Kidney (tissue), 14 donors: Measurements from ENCODE around the gene SLC7A8. TPM values are rescaled to one million over a fixed set of nuclear protein-coding genes. Genes with fewer than 3 reads are reported as not detected.

Experiments
- DNase-seq, 5 donors: peaks; one replicate each; pipeline ENCODE4 v3.0.0-alpha.2; 2013 to 2020
- FAIRE-seq: peaks from 2 replicates; lab custom pipeline; 2012; peaks lifted over from hg19 to GRCh38; lab: Jason Lieb, UNC
- H3K27ac ChIP-seq, 2 donors: one replicate each; pipeline ENCODE4 v1.7.0; 2013; ENCODE audit warnings: low read depth in 2 of 2, low read length in 2 of 2, inconsistent platforms in 1 of 2
- H3K27me3 ChIP-seq: one replicate; pipeline ENCODE4 v1.7.1; 2013; ENCODE audit warnings: low read length, inconsistent platforms; ENCODE audit not compliant: control insufficient read depth, insufficient read depth
- H3K36me3 ChIP-seq, 3 donors: one replicate each; pipeline versions ENCODE4 v1.7.0 to v1.7.1; 2013; ENCODE audit warnings: low read length in 3 of 3, control low read depth in 1 of 3, inconsistent platforms in 1 of 3; ENCODE audit not compliant: insufficient read depth in 3 of 3, control insufficient read depth in 2 of 3
- H3K4me1 ChIP-seq, 3 donors: one replicate each; pipeline versions ENCODE4 v1.7.0 to v1.7.1; 2013; ENCODE audit warnings: low read length in 3 of 3, inconsistent platforms in 1 of 3, low read depth in 1 of 3; ENCODE audit not compliant: control insufficient read depth in 2 of 3, insufficient read depth in 2 of 3
- H3K4me3 ChIP-seq, 3 donors: one replicate each; pipeline versions ENCODE4 v1.7.0 to v1.8.1; 2013; ENCODE audit warnings: low read length in 3 of 3, control low read depth in 1 of 3, inconsistent platforms in 1 of 3
- H3K9ac ChIP-seq, 3 donors: one replicate each; pipeline versions ENCODE4 v1.7.0 to v1.7.1; 2013; ENCODE audit warnings: low read length in 3 of 3, control low read depth in 1 of 3, inconsistent platforms in 1 of 3
- H3K9me3 ChIP-seq, 3 donors: one replicate each; pipeline versions ENCODE4 v1.7.0 to v1.7.1; 2013; ENCODE audit warnings: low read length in 3 of 3, control low read depth in 1 of 3, inconsistent platforms in 1 of 3; ENCODE audit not compliant: control insufficient read depth in 2 of 3, insufficient read depth in 1 of 3
- CTCF ChIP-seq: IDR thresholded peaks from 3 replicates; pipeline ENCODE4 v1.5.1; 2012; ENCODE audit warnings: mild to moderate bottlenecking, moderate library complexity, borderline replicate concordance; ENCODE audit not compliant: insufficient read depth; ENCODE audit errors: extremely low read depth
- intact Hi-C: fragments of 100-400 bp; cut with DNase I; formaldehyde crosslinking; loops from one replicate; pipeline ENCODE4 v1.11.1; 2022
- polyA plus RNA-seq: library from polyadenylated mRNA; stranded (reverse); fragments of 350-450 nt; fragmentation: Illumina TruSeq; extraction: RNeasy Lipid Tissue Mini Kit (QIAGEN cat#74804); gene quantifications from one replicate; pipeline ENCODE4 v1.2.3, GENCODE V29; 2014; ENCODE audit warnings: low read depth, low replicate concordance; ENCODE audit not compliant: insufficient read depth
- total RNA-seq: library from RNA; stranded (reverse); fragmentation: NEBNext Ultra II Directional; extraction: Animal tissue kit (Norgen Biotek cat#: 25700); gene quantifications from one replicate; pipeline ENCODE4 v1.2.1, GENCODE V29; 2021
- donor health status: control.
- donor health status: control.
- donor health status: control.
- donor health status: control.
- donor health status: control.
- donor health status: DM: yes; HTN: yes; CAD: no.
- donor health status: Normal renal cell carcinoma (clear cell type).

SLC7A8 gene
- total and polyA plus RNA-seq, 2 donors from 2014 or later = 22.9 to 210 TPM

GRCh38 chr14:23159532-23159931 lies 23.9 kb downstream of the SLC7A8 start:
- FAIRE-seq = no peak
- H3K4me1 ChIP-seq = peaks cover 2 to 19% (median 15%) of the 10 kb centered on the region in 3 donors
- no peak for DNase-seq
- H3K9ac ChIP-seq = no peak overlapping the region
- H3K27ac ChIP-seq = peak overlapping the region in 1 of 2 donors; percentile 11
- H3K4me3 ChIP-seq = no peak overlapping the region
- peaks cover 0 to 13% (median 6%) of the 10 kb centered on the region in 3 donors for H3K36me3 ChIP-seq
- H3K9me3 ChIP-seq = no peaks in the 10 kb centered on the region
- no peaks in the 10 kb centered on the region for H3K27me3 ChIP-seq
- no peak for TF ChIP-seq CTCF
- intact Hi-C loops = no loop called here

DNA sequence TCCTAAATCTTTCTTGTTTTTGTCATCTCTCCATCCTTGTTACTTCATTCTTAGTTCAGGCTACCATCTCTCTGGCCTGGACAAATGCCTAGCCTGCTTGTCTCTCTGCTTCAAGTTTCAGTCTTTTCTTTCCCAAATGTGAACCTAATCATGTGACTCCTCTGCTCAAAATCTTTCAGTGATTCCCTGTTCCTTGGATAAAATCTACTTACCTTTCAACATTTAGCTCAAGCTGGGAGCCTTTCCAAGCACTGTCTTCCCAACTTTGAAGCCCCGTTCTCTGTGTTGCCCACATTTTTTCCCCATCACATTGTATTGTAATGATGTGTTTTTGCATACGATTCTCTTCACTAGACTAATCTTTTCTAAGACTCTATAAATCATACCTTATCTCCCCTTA lies 24.7 kb downstream of the SLC7A8 start:
- H3K27me3 ChIP-seq = no peaks in the 10 kb centered on the region
- no peaks in the 10 kb centered on the region for H3K9me3 ChIP-seq
- H3K4me3 ChIP-seq = no peak overlapping the region
- no peak for TF ChIP-seq CTCF
- FAIRE-seq (no peak), DNase-seq (no peak)
- peaks cover 4 to 25% (median 20%) of the 10 kb centered on the region in 3 donors for H3K4me1 ChIP-seq
- intact Hi-C loops = no loop called here
- H3K27ac ChIP-seq = peak overlapping the region in 1 of 2 donors; percentile 33
- peaks cover 0 to 13% (median 1%) of the 10 kb centered on the region in 3 donors for H3K36me3 ChIP-seq
- H3K9ac ChIP-seq = no peak overlapping the region

DNA sequence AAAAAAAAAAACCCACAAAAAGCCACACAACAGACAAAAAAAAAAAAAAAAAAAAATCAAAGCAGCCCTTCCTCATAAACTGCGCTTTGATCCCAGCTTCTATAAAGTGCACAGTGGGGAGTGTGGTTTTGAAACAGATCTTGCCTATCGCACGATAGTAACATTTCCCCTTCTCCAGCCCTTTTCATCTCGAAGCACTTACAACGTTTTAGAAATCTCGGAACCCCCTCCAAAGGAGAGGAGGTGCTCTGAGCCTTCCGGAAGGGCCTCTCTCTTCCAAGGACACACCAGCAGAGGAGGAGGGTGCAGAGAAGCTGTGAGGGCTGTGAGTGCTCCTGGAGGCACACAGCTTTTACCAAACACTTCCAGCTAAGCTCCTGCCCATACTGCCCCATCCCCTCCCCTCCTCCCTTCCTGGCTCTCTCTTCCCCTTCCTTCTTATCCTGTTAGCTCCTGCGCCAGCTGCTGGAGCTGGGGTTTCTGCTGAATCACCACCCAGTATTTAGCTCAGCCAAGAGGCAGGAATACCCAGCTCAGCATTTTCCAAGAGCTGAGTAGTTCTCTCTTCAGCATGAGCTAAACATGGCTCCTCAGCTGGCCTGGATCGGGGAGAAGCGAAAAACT lies 28.4 kb downstream of the SLC7A8 start:
- FAIRE-seq = no peak
- peak overlapping the region in 1 of 3 donors; percentile 19 for H3K4me3 ChIP-seq

More for the DNA sequence above, 28.4 kb downstream of the SLC7A8 start:
- H3K36me3 ChIP-seq = peaks cover 0 to 11% (median 7%) of the 10 kb centered on the region in 3 donors
- no peak for TF ChIP-seq CTCF
- H3K27me3 ChIP-seq = no peaks in the 10 kb centered on the region
- H3K9me3 ChIP-seq = no peaks in the 10 kb centered on the region
- intact Hi-C loops = no loop called here
- H3K9ac ChIP-seq = peak overlapping the region in 1 of 3 donors; percentile 48
- peak; percentile 32 to 76 (median 60) for DNase-seq
- peaks cover 2 to 29% (median 25%) of the 10 kb centered on the region in 3 donors for H3K4me1 ChIP-seq
- H3K27ac ChIP-seq = peak overlapping the region; percentile 87 to 92
